ENCODE results near the gene KPTN.

DNA sequence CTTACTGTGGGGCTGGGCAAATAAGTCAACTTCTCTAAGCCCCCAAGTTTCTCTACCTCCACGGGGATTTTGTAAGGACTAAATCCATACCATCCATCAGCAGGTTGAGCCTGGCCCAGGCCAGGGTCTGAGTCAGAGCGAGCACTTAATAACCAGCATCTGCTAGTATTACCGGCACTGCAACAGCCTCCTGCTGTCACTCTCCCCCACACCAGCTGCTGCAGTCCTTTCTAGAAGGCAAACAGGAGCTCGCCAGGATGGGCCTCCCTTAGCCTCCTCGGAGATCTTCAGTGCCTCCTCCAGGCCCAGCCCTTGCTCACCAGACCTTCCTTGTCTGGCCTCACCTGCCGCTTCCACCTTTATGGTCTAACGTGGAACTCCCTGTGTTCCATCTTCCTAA lies 27.7 kb upstream of the KPTN start:
- TF ChIP-seq EZH2 (IDR thresholded peaks at IDR 0.05) (no peak), POLR2AphosphoS5 (IDR thresholded peaks at IDR 0.05; ENCODE audit: borderline replicate concordance, low read depth, low read length) (no peak), FOXP2 (optimal IDR thresholded peaks at IDR 0.05; ENCODE audit: control extremely low read depth, extremely low read length, insufficient read depth) (no peak)
